VCaP (cell line): Measurements from ENCODE around the gene TFDP1.

Experiments
- H3K27ac ChIP-seq: fragments of 450-650 bp; 2 replicates; pipeline ENCODE4 v1.5.1; 2017
- CTCF ChIP-seq: fragments of 450-650 bp; conservative IDR thresholded peaks from 2 replicates; pipeline ENCODE4 v1.5.1; 2017; ENCODE audit warnings: mild to moderate bottlenecking, moderate library complexity

TFDP1 gene

GRCh38 chr13:113607889-113608635 lies 23.5 kb downstream of the TFDP1 start:
- TF ChIP-seq CTCF, result no peak
- H3K27ac ChIP-seq, result no peak overlapping the region

- no peak for TF ChIP-seq CTCF
- no peak overlapping the region for H3K27ac ChIP-seq
These were observed 24.5 kb downstream of the TFDP1 start for GRCh38 chr13:113608967-113609533.

- H3K27ac ChIP-seq, result no peak overlapping the region
- no peak for TF ChIP-seq CTCF
These were observed 25.1 kb downstream of the TFDP1 start for GRCh38 chr13:113609616-113610015.

- H3K27ac ChIP-seq, result no peak overlapping the region
- no peak for TF ChIP-seq CTCF
These were observed 25.7 kb downstream of the TFDP1 start for GRCh38 chr13:113610266-113610665.

- H3K27ac ChIP-seq, result no peak overlapping the region
- no peak for TF ChIP-seq CTCF
These were observed 27.4 kb downstream of the TFDP1 start for GRCh38 chr13:113611996-113612395.

- TF ChIP-seq CTCF, result no peak
- no peak overlapping the region for H3K27ac ChIP-seq
These were observed 28.1 kb downstream of the TFDP1 start for GRCh38 chr13:113612607-113613006.

- no peak for TF ChIP-seq CTCF
- H3K27ac ChIP-seq, result no peak overlapping the region
These were observed 29.3 kb downstream of the TFDP1 start for GRCh38 chr13:113613789-113614379.
